Hepatocyte (in vitro differentiated cells): Measurements from ENCODE around the gene PTCD2. TPM values are rescaled to one million over a fixed set of nuclear protein-coding genes. Genes with fewer than 3 reads are reported as not detected.

ENCODE experiments used
- DNase-seq: peaks from one replicate; pipeline ENCODE4 v3.0.0-alpha.2; 2016; ENCODE audit warnings: low spot score
- H2AFZ ChIP-seq: fragments of 200-600 bp; sonication (generic); 2 replicates; pipeline ENCODE4 v1.6.0; 2016; ENCODE audit warnings: antibody characterized with exemption, mild to moderate bottlenecking
- H3K27ac ChIP-seq: fragments of 200-600 bp; sonication (generic); 2 replicates; pipeline ENCODE4 v1.5.1; 2016; ENCODE audit warnings: mild to moderate bottlenecking
- H3K27me3 ChIP-seq: fragments of 200-600 bp; sonication (generic); 2 replicates; pipeline ENCODE4 v1.6.1; 2016
- H3K36me3 ChIP-seq: fragments of 200-600 bp; sonication (generic); replicated peaks from 2 replicates; pipeline ENCODE4 v1.5.1; 2016; ENCODE audit warnings: low read depth; ENCODE audit not compliant: insufficient read depth
- H3K4me1 ChIP-seq: fragments of 200-600 bp; sonication (generic); 2 replicates; pipeline ENCODE4 v1.5.1; 2016; ENCODE audit warnings: mild to moderate bottlenecking, moderate library complexity; ENCODE audit not compliant: insufficient read depth
- H3K4me2 ChIP-seq: fragments of 200-600 bp; sonication (generic); 2 replicates; pipeline ENCODE4 v1.6.0; 2016
- H3K4me3 ChIP-seq: fragments of 200-600 bp; sonication (generic); 2 replicates; pipeline ENCODE4 v1.5.1; 2016; ENCODE audit warnings: mild to moderate bottlenecking
- H3K79me2 ChIP-seq: fragments of 200-600 bp; sonication (generic); 2 replicates; pipeline ENCODE4 v1.6.0; 2017; ENCODE audit warnings: mild to moderate bottlenecking
- H3K9me2 ChIP-seq: fragments of 200-600 bp; sonication (generic); replicated peaks from 2 replicates; pipeline ENCODE4 v1.6.0; 2017; ENCODE audit warnings: mild to moderate bottlenecking; ENCODE audit not compliant: insufficient read depth
- H3K9me3 ChIP-seq: fragments of 200-600 bp; sonication (generic); 2 replicates; pipeline ENCODE4 v1.5.1; 2016; ENCODE audit warnings: low read depth, mild to moderate bottlenecking
- H4K20me1 ChIP-seq: fragments of 200-600 bp; sonication (generic); 2 replicates; pipeline ENCODE4 v1.6.0; 2016; ENCODE audit warnings: mild to moderate bottlenecking; ENCODE audit not compliant: insufficient read depth, poor library complexity, severe bottlenecking
- CTCF ChIP-seq: fragments of 200-600 bp; sonication (generic); IDR thresholded peaks from 2 replicates; pipeline ENCODE4 v1.5.1; 2016; ENCODE audit warnings: antibody characterized with exemption, mild to moderate bottlenecking; ENCODE audit not compliant: poor library complexity
- EZH2 ChIP-seq: fragments of 200-600 bp; sonication (generic); IDR thresholded peaks from 2 replicates; pipeline ENCODE4 v1.6.1; 2016; ENCODE audit warnings: antibody characterized with exemption, mild to moderate bottlenecking, borderline replicate concordance
- EZH2phosphoT487 ChIP-seq: fragments of 200-600 bp; sonication (generic); IDR thresholded peaks from one replicate; pipeline ENCODE4 v1.6.1; 2018; ENCODE audit warnings: antibody characterized with exemption, mild to moderate bottlenecking, low read depth, moderate library complexity; ENCODE audit not compliant: unreplicated experiment, severe bottlenecking
- WGBS: methylation state at CpG from one replicate; pipeline ENCODE4 v1.1.6; 2016; ENCODE audit warnings: low lambda C conversion rate; ENCODE audit errors: missing lambda C conversion rate; 5-methylcytosine and 5-hydroxymethylcytosine counted together
- polyA plus RNA-seq: library from polyadenylated mRNA; unstranded; fragments of >200 nt; fragmentation: Nextera tagmentation; extraction: Ambion mirVana; gene quantifications from 2 replicates; pipeline ENCODE4 v1.2.1, GENCODE V29; 2016
- total RNA-seq: library from RNA; depleted of rRNA; stranded (reverse); fragments of >200 nt; gene quantifications from 2 replicates; pipeline ENCODE4 v1.2.3, GENCODE V29; 2014

Gene PTCD2
- total and polyA plus RNA-seq, 2 experiments from 2014 or later, result 5.8 to 10.5 TPM

DNA sequence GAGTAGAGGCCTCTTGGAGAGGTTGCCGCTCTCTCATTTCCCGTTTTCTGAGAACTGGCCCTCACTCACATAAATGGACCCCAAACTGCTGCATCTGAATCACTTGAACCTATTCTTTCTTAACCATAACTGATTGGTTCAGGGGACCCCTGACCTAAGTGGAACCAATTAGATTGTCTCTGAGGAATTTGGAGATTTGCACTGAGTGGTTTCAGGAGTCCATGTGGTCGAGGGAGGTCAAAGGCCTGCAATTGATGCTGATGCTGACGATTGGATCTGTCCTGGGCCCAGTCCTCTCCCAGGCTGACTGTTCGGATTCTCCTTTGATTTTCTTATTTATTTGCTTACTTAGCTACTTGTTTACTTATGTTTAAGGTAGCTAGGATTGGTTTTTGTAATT, 88.0 kb downstream of the PTCD2 start:
- no peaks in the 10 kb centered on the region for H3K79me2 ChIP-seq
- DNase-seq, result no peak
- H3K36me3 ChIP-seq, result no peaks in the 10 kb centered on the region
- H3K4me3 ChIP-seq, result no peak overlapping the region
- no peak overlapping the region for H3K4me2 ChIP-seq
- no peaks in the 10 kb centered on the region for H3K4me1 ChIP-seq
- TF ChIP-seq EZH2 (no peak), EZH2phosphoT487 (no peak), CTCF (no peak)
- H2AFZ ChIP-seq, result no peak overlapping the region
- no peaks in the 10 kb centered on the region for H4K20me1 ChIP-seq
- peak overlapping the region; percentile 32 for H3K27ac ChIP-seq
- H3K27me3 ChIP-seq, result no peaks in the 10 kb centered on the region
- H3K9me2 ChIP-seq, result no peaks in the 10 kb centered on the region
- H3K9me3 ChIP-seq, result no peaks in the 10 kb centered on the region
- WGBS, result 76% methylated on average over 5 of the region's 5 CpGs

DNA sequence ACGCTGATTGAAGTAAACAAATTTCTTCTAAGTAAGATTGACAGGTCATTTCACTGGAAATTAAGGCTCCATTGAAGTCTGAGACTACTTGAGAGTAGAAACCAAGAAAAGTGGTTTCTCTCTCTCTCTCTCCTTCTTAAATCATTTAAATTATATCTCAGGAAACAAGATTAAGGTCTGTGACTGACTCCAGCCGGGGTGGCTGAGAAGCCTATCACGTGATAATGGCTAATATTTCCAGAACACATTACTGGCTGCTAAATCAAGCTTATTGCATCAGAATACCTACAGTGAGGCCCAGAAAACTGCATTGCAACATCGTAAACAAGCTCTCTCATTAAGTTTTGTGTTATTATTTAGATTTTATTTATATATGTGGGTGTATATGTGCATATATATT, 88.4 kb downstream of the PTCD2 start:
- H3K9me3 ChIP-seq, result no peaks in the 10 kb centered on the region
- H4K20me1 ChIP-seq, result no peaks in the 10 kb centered on the region
- 61% methylated on average over 4 of the region's 4 CpGs for WGBS
- no peaks in the 10 kb centered on the region for H3K4me1 ChIP-seq
- H3K4me2 ChIP-seq, result no peak overlapping the region
- H3K27ac ChIP-seq, result peak overlapping the region; percentile 32
- no peaks in the 10 kb centered on the region for H3K27me3 ChIP-seq
- H3K36me3 ChIP-seq, result no peaks in the 10 kb centered on the region
- no peaks in the 10 kb centered on the region for H3K9me2 ChIP-seq
- no peak overlapping the region for H3K4me3 ChIP-seq
- no peaks in the 10 kb centered on the region for H3K79me2 ChIP-seq
- no peak overlapping the region for H2AFZ ChIP-seq
- DNase-seq, result peak; percentile 11
- no peak for TF ChIP-seq EZH2phosphoT487
- no peak for TF ChIP-seq EZH2
- no peak for TF ChIP-seq CTCF

DNA sequence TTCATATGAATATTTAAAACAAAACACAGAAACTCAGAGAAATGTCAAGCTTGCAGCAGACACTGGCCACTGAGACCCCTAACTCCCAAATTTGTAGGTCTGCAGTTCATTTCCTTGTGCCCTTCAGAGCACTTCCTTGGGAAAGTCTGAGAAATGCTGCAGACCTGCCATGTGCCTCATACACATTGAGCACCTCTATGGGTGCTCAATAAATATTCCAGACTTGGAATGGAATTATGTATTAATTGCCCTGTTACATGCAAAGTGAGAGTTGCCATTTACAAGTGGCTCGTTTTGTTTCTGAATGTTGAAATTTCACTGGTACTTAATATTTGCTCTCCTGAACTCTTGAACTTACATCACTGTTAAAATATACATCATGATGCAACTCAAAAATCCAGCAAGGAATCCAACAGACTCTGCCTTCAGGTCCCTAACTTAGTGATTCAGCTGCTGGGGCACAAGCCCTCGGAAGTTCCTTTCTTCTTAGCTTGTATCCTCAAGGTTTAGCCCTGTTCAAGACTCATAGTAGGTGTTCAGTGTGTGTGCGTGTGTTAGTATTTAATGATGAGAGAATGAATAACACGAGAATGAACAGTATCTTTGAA, 90.6 kb downstream of the PTCD2 start:
- Histone ChIP-seq H3K27me3 (no peaks in the 10 kb centered on the region), H3K4me1 (no peaks in the 10 kb centered on the region), H2AFZ (no peak overlapping the region), H3K27ac (no peak overlapping the region), H3K79me2 (no peaks in the 10 kb centered on the region), H3K36me3 (no peaks in the 10 kb centered on the region), H3K4me2 (no peak overlapping the region), H4K20me1 (no peaks in the 10 kb centered on the region), H3K9me3 (no peaks in the 10 kb centered on the region), H3K9me2 (no peaks in the 10 kb centered on the region), H3K4me3 (no peak overlapping the region)
- TF ChIP-seq EZH2phosphoT487, result no peak
- TF ChIP-seq CTCF, result no peak
- no peak for TF ChIP-seq EZH2
- DNase-seq, result no peak
- 69% methylated on average over 4 of the region's 4 CpGs for WGBS
